ENCODE results near the gene SMAD5.

- TF ChIP-seq CTCF (tag by site-specific recombination; IDR thresholded peaks at IDR 0.05) = no peak
- TF ChIP-seq YY1 (tag by site-specific recombination; IDR thresholded peaks at IDR 0.05) = no peak
- no peak for TF ChIP-seq GLI2 (tag by site-specific recombination; IDR thresholded peaks at IDR 0.05; ENCODE audit: borderline replicate concordance, low read depth)
- TF ChIP-seq ZNF704 (tag by site-specific recombination; IDR thresholded peaks at IDR 0.05) = no peak
- TF ChIP-seq INSM2 (tag by site-specific recombination; IDR thresholded peaks at IDR 0.05) = no peak
- TF ChIP-seq REPIN1 (tag by site-specific recombination; IDR thresholded peaks at IDR 0.05; ENCODE audit: low read depth) = no peak
Measured at GRCh38 chr5:136211282-136212040, 78.8 kb downstream of the SMAD5 start.

Data from HEK293 (cell line).